Heart left ventricle (tissue), 16 donors: ENCODE measurements around the gene OR8B12. TPM values are rescaled to one million over a fixed set of nuclear protein-coding genes. Genes with fewer than 3 reads are reported as not detected.

Experiments
- ATAC-seq, 4 donors: fragments of 200-7000 bp; cut with Tn5 transposase; one replicate each; pipeline ENCODE4 v1.9.1; 2020 to 2022; ENCODE audit warnings: moderate library complexity in 4 of 4, mild to moderate bottlenecking in 3 of 4, moderate number of reproducible peaks in 1 of 4
- DNase-seq, 5 donors: peaks; one replicate each; pipeline ENCODE4 v3.0.0-alpha.2; 2020
- H3K27ac ChIP-seq, 12 donors: fragments of 200-600 bp; sonication (generic) in 4 of 12; one replicate each; pipeline versions ENCODE4 v1.5.0 to v1.8.0; 2016 to 2022; ENCODE audit warnings: mild to moderate bottlenecking in 2 of 12
- H3K27me3 ChIP-seq, 9 donors: fragments of 200-600 bp; sonication (generic) in 2 of 9; one replicate each; pipeline versions ENCODE4 v1.5.1 to v1.8.0; 2016 to 2022; ENCODE audit warnings: mild to moderate bottlenecking in 3 of 9
- H3K36me3 ChIP-seq, 9 donors: fragments of 200-600 bp; sonication (generic) in 2 of 9; one replicate each; pipeline versions ENCODE4 v1.5.0 to v1.8.0; 2018 to 2022; ENCODE audit warnings: mild to moderate bottlenecking in 2 of 9
- H3K4me1 ChIP-seq, 12 donors: fragments of 200-600 bp; sonication (generic) in 4 of 12; one replicate each; pipeline versions ENCODE4 v1.5.0 to v1.8.0; 2016 to 2022; ENCODE audit warnings: mild to moderate bottlenecking in 3 of 12
- H3K4me3 ChIP-seq, 12 donors: fragments of 200-600 bp; sonication (generic) in 4 of 12; one replicate each; pipeline versions ENCODE4 v1.5.0 to v1.8.0; 2017 to 2022; ENCODE audit warnings: mild to moderate bottlenecking in 9 of 12, moderate library complexity in 4 of 12
- H3K9me3 ChIP-seq, 12 donors: fragments of 200-600 bp; sonication (generic) in 4 of 12; one replicate each; pipeline versions ENCODE4 v1.5.0 to v1.8.0; 2016 to 2022; ENCODE audit warnings: mild to moderate bottlenecking in 1 of 12
- POLR2A ChIP-seq, 2 donors: fragments of 450-650 bp; IDR thresholded peaks; one replicate each; pipeline ENCODE4 v1.6.1; 2017; ENCODE audit warnings: antibody characterized with exemption in 2 of 2, mild to moderate bottlenecking in 2 of 2, moderate library complexity in 2 of 2
- WGBS, 4 donors: extraction: QIAGEN DNeasy Blood & Tissue Kit in 2 of 4; methylation state at CpG; one replicate each; pipeline versions ENCODE4 v1.1.5 to v1.1.7; 2013 to 2018; 5-methylcytosine and 5-hydroxymethylcytosine counted together
- intact Hi-C, 10 donors: fragments of 100-400 bp; cut with DNase I; formaldehyde crosslinking; loops; one replicate each; pipeline versions ENCODE4 v1.11.1 to v1.14.2; 2022
- polyA plus RNA-seq, 2 donors: library from polyadenylated mRNA; stranded (reverse); fragments of 200-250 nt; gene quantifications; one replicate each; pipeline ENCODE4 v1.2.3, GENCODE V29; 2013
- total RNA-seq, 9 donors: library from RNA; depleted of rRNA in 2 of 9; stranded (reverse); fragments of >200 nt in 2 of 9; fragmentation: NEBNext Ultra II Directional in 3 of 9; extraction: Animal tissue kit (Norgen Biotek cat#: 25700) in 3 of 9; gene quantifications; one replicate each; pipeline versions ENCODE4 v1.1.0 to v1.2.4, GENCODE V29; 2016 to 2023
- TF ChIP-seq, protein P1 (sequence below), 12 donors: fragments of 200-600 bp; sonication (generic) in 4 of 12; IDR thresholded peaks; one replicate each; pipeline versions ENCODE4 v1.5.0 to v1.8.0; 2018 to 2022; ENCODE audit warnings: antibody characterized with exemption in 12 of 12, mild to moderate bottlenecking in 5 of 12
- donor health status: ischemic (EF 13 %, LVEDD 7.1; RV severe dilation, severe dysfunction).
- donor health status: healthy with polysubstance abuse.
- donor health status: DM: no; HTN: yes; CAD: no.
- donor health status: DM: no; HTN: no; CAD: no.
- donor health status: ischemic (EF 25% LVEDD 6.9; RV normal size, moderate dysfunction).
- donor health status: ischemic (EF 25% LVEDD 5.7; RV mildly dilated, moderate dysfunction).
- donor health status: healthy.
- donor health status: DM: yes; HTN: yes; CAD: no.
- donor health status: ischemic (EF 35%, LVEDD 5.7; RV mildly dilated, moderate dysfunction).
- donor health status: nonischemic (EF 11% LVEDD 7.7; RV severe dilation, severe dysfunction).
- donor health status: DM: yes; HTN: yes; CAD: no.
- donor health status: PGD.
- donor health status: ischemic (EF 29% LVEDD 5.4; RV normal size, mild dysfunction).
- donor health status: nonischemic (EF 23%, LVEDD 6.1; RV moderate dilation, normal function).

Gene OR8B12
- total and polyA plus RNA-seq, 11 donors: not detected

DNA sequence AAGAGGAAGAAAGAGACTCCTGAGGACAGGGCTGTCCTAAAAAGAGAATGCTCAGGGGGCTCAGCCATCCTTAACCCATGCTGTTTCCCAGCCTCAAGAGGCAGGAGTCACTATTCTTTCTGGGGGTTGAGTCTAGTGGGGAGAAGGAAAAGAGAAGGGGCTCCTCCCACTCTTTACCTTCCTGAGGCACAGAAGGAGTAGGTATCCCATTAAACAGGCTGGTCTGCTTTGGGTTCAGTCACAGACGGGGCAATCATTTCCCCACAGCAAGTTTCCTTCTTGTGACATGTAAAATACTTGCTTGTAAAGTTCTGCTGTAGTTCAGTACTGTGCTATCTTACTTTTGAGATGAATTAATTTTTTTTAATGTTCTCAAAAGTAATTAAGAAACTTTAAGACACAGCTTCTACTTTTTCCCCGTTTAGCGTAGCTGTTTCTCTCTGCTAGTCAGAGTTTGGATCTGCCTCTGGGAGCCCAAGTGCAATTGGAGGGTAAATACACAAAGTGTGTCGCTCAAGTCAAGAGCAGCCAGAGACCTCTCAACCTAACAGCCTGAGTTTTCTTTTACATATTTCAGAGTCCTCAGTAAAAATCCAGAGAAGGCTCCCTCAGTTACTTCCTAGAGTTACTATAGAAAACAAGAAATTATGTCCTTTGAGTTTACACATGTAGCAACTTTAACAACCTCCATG lies 41.4 kb upstream of the OR8B12 start:
- no peak for DNase-seq
- TF ChIP-seq POLR2A (IDR thresholded peaks at IDR 0.05): no peak
- TF ChIP-seq, protein P1, sequence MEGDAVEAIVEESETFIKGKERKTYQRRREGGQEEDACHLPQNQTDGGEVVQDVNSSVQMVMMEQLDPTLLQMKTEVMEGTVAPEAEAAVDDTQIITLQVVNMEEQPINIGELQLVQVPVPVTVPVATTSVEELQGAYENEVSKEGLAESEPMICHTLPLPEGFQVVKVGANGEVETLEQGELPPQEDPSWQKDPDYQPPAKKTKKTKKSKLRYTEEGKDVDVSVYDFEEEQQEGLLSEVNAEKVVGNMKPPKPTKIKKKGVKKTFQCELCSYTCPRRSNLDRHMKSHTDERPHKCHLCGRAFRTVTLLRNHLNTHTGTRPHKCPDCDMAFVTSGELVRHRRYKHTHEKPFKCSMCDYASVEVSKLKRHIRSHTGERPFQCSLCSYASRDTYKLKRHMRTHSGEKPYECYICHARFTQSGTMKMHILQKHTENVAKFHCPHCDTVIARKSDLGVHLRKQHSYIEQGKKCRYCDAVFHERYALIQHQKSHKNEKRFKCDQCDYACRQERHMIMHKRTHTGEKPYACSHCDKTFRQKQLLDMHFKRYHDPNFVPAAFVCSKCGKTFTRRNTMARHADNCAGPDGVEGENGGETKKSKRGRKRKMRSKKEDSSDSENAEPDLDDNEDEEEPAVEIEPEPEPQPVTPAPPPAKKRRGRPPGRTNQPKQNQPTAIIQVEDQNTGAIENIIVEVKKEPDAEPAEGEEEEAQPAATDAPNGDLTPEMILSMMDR (IDR thresholded peaks at IDR 0.05): no peak
- Histone ChIP-seq H3K36me3 (no peaks in the 10 kb centered on the region), H3K4me3 (no peak overlapping the region), H3K4me1 (no peaks in the 10 kb centered on the region), H3K27ac (no peak overlapping the region), H3K27me3 (peaks cover 0 to 15% (median 0%) of the 10 kb centered on the region in 9 donors), H3K9me3 (no peaks in the 10 kb centered on the region)
- WGBS, 4 donors: 71 to 80% (median 76%) methylated on average over 4 of the region's 4 CpGs
- intact Hi-C loops: loop anchor here in 9 of 10 donors (5.0 to 10.0 kb wide), 6 partner anchors 140 to 518 kb away; partner anchors contain the start of gene OR8B8 (in 2 of the 9)
- ATAC-seq: no peak

DNA sequence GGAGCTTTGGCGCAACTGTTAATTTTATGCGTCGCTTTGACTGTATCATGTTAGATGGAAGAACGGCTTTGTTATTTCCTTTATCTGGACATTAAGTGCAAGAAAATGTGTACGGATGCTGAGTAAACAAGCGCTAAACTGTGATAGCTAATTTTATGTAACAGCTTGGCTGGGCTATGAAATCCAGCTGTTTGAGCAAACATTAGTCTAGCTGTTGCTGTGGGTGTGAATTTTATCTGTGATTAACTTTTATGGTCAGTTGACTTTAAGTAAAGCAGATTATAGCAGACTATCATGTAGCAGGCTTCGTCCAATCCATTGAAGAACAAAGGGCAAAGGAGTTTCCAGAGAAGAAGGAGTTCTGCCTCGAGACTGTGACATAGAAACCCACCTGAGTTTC lies 40.3 kb upstream of the OR8B12 start:
- Histone ChIP-seq H3K4me1 (no peaks in the 10 kb centered on the region), H3K36me3 (no peaks in the 10 kb centered on the region), H3K27me3 (peaks cover 0 to 11% (median 0%) of the 10 kb centered on the region in 9 donors), H3K9me3 (no peaks in the 10 kb centered on the region), H3K27ac (no peak overlapping the region), H3K4me3 (no peak overlapping the region)
- TF ChIP-seq POLR2A (IDR thresholded peaks at IDR 0.05): no peak
- TF ChIP-seq, protein P1 (IDR thresholded peaks at IDR 0.05): no peak
- intact Hi-C loops: loop anchor here in 4 of 10 donors (5.0 to 10.0 kb wide), 3 partner anchors 139 to 509 kb away; partner anchors contain the start of gene OR8B8 (in 2 of the 4)
- no peak for ATAC-seq
- 77 to 83% (median 80%) methylated on average over 8 of the region's 8 CpGs for WGBS, 4 donors
- no peak for DNase-seq

DNA sequence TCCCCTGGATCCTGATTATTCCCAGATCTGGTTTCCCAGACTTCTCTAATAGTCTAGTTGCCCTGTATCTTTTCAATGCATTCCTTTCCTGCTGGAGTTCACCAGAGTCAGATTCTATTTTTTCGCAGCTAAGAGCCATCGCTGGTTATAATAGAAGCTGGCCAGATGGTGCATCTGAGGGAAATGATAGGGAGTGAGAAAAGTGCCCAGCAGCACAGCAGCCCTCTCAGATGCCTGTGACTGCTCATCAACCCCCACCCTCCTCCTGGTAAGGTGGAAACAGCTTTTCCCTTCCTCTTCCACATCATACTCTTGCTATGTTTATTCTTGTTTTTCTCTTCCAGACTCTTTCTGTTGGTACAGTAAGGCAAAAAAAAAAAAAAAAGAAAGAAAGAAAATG lies 39.1 kb upstream of the OR8B12 start:
- H3K36me3 ChIP-seq: no peaks in the 10 kb centered on the region
- TF ChIP-seq, protein P1 (IDR thresholded peaks at IDR 0.05): no peak
- TF ChIP-seq POLR2A (IDR thresholded peaks at IDR 0.05): no peak
- intact Hi-C loops: loop anchor here in 4 of 10 donors (5.0 to 10.0 kb wide), 3 partner anchors 138 to 508 kb away; partner anchors contain the start of gene OR8B8 (in 2 of the 4)
- no peaks in the 10 kb centered on the region for H3K9me3 ChIP-seq
- peaks cover 0 to 10% (median 0%) of the 10 kb centered on the region in 9 donors for H3K27me3 ChIP-seq
- H3K27ac ChIP-seq: no peak overlapping the region
- peaks cover 0 to 5% (median 0%) of the 10 kb centered on the region in 12 donors for H3K4me1 ChIP-seq
- no peak overlapping the region for H3K4me3 ChIP-seq
- ATAC-seq (no peak), DNase-seq (no peak)
- 70 to 77% (median 72%) methylated on average over 2 of the region's 2 CpGs for WGBS, 4 donors

DNA sequence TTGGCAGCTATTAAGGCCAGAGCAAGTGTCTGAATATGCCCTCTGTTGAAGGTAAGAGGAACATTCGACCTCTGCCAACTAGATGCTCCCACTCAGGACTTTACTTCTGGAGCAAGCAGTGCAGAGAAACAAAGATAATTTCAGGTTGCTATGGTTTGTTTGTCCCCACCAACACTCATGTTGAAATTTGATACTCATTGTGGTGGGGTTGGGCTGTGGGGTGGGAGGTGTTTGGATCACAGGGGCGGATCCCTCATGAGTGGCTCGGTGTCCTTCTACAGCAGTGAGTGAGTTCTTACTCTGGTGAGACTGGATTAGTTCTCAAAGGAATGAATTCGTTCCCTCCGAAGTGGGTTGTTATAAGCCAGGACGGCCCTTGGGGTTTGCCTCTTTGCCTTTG lies 38.4 kb upstream of the OR8B12 start:
- Histone ChIP-seq H3K36me3 (no peaks in the 10 kb centered on the region), H3K4me3 (no peak overlapping the region), H3K27ac (no peak overlapping the region), H3K27me3 (peaks cover 0 to 4% (median 0%) of the 10 kb centered on the region in 9 donors), H3K4me1 (peaks cover 0 to 5% (median 0%) of the 10 kb centered on the region in 12 donors), H3K9me3 (no peaks in the 10 kb centered on the region)
- TF ChIP-seq, protein P1 (IDR thresholded peaks at IDR 0.05): no peak
- TF ChIP-seq POLR2A (IDR thresholded peaks at IDR 0.05): no peak
- DNase-seq (no peak), ATAC-seq (no peak)
- intact Hi-C loops: loop anchor here in 4 of 10 donors (5.0 to 10.0 kb wide), 3 partner anchors 137 to 507 kb away; partner anchors contain the start of gene OR8B8 (in 2 of the 4)
- 68 to 87% (median 82%) methylated on average over 6 of the region's 6 CpGs for WGBS, 4 donors
